ENCODE results near the gene CCDC32. TPM values are rescaled to one million over a fixed set of nuclear protein-coding genes. Genes with fewer than 3 reads are reported as not detected.
A peak's percentile ranks its signal among the peaks of the same experiment; 100 is the strongest.

The CCDC32 gene
- total and polyA plus RNA-seq, 2 of the 8 experiments (the other 6 are each of a cell fraction or from before 2014, with no cell fraction given) = 8.9 to 12.1 TPM

DNA sequence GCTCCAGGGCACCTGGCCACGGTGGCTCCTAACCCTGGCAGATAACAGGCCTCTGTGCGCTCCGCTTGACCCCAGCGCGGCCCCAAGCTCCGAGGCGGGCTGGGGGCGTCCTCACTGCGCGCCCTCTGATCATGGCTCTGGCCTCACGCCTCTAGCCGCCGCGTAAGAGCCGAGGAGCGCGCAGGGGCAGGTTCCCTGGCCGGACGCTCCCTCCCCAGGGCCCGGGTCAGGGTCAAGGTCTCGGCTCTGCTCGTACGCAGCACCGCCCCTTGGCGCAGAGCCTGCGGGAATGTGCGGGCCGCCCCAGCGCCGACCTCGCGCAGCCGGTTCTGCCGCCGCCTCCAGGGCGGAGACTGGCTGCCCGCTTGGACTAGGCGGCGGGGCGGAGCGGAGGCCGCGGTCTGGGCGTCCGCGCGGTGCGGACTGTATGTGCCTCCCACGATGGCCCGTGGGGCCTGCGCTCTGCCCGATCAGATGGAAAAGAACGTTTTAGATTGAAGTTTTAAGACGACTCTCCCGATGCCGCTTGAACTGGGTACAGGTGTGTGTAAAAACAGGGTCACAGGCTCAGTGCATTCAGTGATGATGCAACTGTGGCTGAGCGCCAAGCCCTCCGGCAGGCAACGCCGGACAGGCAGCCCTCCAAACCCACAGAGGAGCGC is 53.2 kb downstream of the CCDC32 start (continued):
- 0 out of 4 replicates have a peak, but pooled peaks of 1 of the 2 experiments have one; percentile 20 for TF ChIP-seq SIN3A (conservative IDR thresholded peaks at IDR 0.05 in 1 of 2, IDR thresholded peaks at IDR 0.05 in 1 of 2; ENCODE audit: low read depth in 1 of 2, low read length in 2 of 2)
- peak; percentile 76; the same call in 1 of the 2 replicates for TF ChIP-seq TAF1 (IDR thresholded peaks at IDR 0.05; ENCODE audit: low read depth, low read length)
- TF ChIP-seq, protein P1, sequence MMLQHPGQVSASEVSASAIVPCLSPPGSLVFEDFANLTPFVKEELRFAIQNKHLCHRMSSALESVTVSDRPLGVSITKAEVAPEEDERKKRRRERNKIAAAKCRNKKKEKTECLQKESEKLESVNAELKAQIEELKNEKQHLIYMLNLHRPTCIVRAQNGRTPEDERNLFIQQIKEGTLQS (IDR thresholded peaks at IDR 0.05; ENCODE audit: insufficient read depth, low read depth, low read length) = peak; percentile 85
- TF ChIP-seq ASH2L (IDR thresholded peaks at IDR 0.05; ENCODE audit: low read length) = peak; percentile 86
- TF ChIP-seq GABPA (IDR thresholded peaks at IDR 0.05; ENCODE audit: borderline replicate concordance, insufficient read depth, low read length) = peak; percentile 54; the same call in 1 of the 2 replicates
- no peak for TF ChIP-seq FOSL1 (IDR thresholded peaks at IDR 0.05; ENCODE audit: insufficient read depth, low read depth, low read length)
- TF ChIP-seq GTF2F1 (IDR thresholded peaks at IDR 0.05; ENCODE audit: borderline replicate concordance, low read depth, low read length) = no peak
- no peak for TF ChIP-seq NANOG (IDR thresholded peaks at IDR 0.05; ENCODE audit: insufficient read depth, low read depth, low read length, poor library complexity, severe bottlenecking)
- TF ChIP-seq, protein P2, sequence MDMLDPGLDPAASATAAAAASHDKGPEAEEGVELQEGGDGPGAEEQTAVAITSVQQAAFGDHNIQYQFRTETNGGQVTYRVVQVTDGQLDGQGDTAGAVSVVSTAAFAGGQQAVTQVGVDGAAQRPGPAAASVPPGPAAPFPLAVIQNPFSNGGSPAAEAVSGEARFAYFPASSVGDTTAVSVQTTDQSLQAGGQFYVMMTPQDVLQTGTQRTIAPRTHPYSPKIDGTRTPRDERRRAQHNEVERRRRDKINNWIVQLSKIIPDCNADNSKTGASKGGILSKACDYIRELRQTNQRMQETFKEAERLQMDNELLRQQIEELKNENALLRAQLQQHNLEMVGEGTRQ (IDR thresholded peaks at IDR 0.05; ENCODE audit: low read length) = no peak
- peak; percentile 52; the same call in 1 of the 2 replicates for TF ChIP-seq SUZ12 (IDR thresholded peaks at IDR 0.05; ENCODE audit: low read length)
- TF ChIP-seq NRF1 (IDR thresholded peaks at IDR 0.05; ENCODE audit: low read depth, low read length) = no peak
- TF ChIP-seq JUND (IDR thresholded peaks at IDR 0.05; ENCODE audit: low read length) = peak; percentile 38; the same call in 1 of the 2 replicates
- TF ChIP-seq, protein P3, sequence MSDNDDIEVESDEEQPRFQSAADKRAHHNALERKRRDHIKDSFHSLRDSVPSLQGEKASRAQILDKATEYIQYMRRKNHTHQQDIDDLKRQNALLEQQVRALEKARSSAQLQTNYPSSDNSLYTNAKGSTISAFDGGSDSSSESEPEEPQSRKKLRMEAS (IDR thresholded peaks at IDR 0.05) = no peak
- no peak for TF ChIP-seq ZNF274 (IDR thresholded peaks at IDR 0.05; ENCODE audit: borderline replicate concordance, extremely low read depth, low read length)
- TF ChIP-seq RFX5 (IDR thresholded peaks at IDR 0.05; ENCODE audit: borderline replicate concordance, low read depth, low read length) = no peak
- TF ChIP-seq HDAC6 (IDR thresholded peaks at IDR 0.05; ENCODE audit: low read depth, low read length) = no peak
- TF ChIP-seq, protein P4, sequence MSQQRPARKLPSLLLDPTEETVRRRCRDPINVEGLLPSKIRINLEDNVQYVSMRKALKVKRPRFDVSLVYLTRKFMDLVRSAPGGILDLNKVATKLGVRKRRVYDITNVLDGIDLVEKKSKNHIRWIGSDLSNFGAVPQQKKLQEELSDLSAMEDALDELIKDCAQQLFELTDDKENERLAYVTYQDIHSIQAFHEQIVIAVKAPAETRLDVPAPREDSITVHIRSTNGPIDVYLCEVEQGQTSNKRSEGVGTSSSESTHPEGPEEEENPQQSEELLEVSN (IDR thresholded peaks at IDR 0.05) = no peak
- no peak for TF ChIP-seq SAP30 (IDR thresholded peaks at IDR 0.05; ENCODE audit: insufficient read depth, insufficient replicate concordance, low read length)
- TF ChIP-seq TBP (IDR thresholded peaks at IDR 0.05; ENCODE audit: low read depth, low read length) = peak; percentile 49; the same call in 1 of the 2 replicates
- TF ChIP-seq TAF7 (optimal IDR thresholded peaks at IDR 0.05; ENCODE audit: borderline replicate concordance, low read depth, low read length) = peak; percentile 68
- no peak for TF ChIP-seq KDM5A (IDR thresholded peaks at IDR 0.05; ENCODE audit: low read length)
